ENCODE results near the gene SHISAL1.
A peak's percentile ranks its signal among the peaks of the same experiment; 100 is the strongest.

Gene SHISAL1

DNA sequence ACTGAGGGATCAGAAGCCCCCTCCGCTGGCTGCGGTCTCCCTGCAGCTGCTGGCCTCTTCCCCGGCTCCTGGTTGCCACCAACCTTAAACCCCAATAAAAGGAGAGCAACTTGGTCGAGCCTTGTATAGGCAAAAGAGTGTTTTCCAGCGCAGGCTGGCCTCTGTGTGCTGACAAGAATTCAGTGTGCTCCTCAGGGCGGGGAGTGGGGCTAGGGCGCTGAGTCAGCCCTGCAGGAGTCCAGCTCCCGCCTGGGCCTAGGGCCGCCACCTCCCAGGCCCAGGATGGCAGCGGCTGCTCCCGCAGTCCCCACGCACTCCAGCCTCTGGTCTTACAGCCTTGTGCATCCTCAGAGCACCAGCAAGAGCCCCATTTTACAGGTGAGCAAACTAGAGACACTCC lies at the start of gene SHISAL1:
TSS of gene SHISAL1 (minus strand) at position 186 of the 400 bp plus-strand sequence. CDS start 12,006 bp downstream, outside the sequence.
- no peak for DNase-seq

DNA sequence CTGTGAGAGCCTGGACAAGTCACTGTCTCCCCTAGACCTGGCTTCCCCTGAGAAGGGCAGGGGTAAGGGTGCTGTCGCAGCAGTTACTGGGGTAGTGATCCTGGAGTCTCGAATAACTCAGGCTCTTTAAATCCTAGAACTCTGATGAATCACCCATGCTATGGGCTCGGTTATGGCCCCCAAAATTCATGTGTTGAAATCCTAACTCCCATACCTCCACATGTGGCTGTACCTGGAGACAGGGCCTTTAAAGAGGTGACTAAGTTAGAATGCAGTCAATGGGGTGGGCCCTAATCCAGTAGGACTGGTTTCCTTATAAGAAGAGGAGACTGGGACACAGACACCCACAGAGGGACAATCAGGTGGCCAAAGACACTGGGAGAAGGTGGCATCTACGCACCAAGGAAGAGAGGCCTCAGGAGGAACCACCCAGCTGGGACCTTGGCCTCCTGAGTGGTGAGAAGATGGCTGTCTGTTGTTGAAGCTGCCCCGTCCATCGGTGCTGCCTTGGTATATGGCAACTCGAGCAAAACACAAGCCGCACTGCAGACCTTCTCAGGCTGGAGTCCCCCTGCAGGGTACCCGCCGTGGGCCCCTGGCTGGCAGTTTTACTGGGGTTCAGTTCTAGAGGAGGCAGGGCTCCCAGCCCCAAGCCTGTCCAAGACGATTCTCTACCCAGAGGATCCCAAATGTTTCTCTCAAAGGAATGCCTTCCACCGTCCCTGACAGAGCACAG lies 48.8 kb upstream of the SHISAL1 start:
- no peak for DNase-seq

DNA sequence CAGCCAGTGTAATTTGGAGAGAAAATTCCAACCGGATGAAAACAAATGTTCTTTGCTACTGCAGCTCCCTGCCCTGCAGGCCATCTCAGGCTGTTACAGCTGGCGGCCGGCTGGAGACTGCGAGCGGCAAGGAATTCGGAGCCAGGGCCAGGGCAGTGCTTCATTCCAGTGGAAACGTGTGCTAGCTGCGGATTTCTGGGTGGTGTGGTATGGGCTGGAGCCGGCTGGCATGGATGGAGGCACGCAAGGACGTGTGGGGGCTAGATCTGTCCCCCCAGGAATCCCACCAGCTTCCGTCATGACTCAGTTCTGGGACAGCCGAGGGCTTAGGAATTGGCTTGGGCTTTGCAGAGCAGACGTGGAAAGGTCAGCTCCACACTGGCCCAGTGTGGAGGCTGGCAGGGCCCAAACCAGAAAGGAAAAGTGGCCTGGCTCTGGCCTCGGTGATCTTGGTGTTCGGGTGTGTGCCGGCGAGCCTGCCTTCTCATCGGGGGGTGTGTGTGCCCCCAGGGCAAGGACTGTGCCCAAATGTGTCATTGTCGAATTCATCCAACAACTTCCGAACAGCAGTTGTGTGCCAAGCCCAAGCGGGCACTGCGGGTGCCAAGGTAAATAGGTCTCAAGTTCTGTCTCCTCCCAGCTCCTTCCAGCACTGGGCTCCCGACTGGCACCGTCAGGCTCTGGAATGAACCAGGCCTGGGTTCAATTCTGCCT lies 48.1 kb upstream of the SHISAL1 start:
- no peak for DNase-seq

DNA sequence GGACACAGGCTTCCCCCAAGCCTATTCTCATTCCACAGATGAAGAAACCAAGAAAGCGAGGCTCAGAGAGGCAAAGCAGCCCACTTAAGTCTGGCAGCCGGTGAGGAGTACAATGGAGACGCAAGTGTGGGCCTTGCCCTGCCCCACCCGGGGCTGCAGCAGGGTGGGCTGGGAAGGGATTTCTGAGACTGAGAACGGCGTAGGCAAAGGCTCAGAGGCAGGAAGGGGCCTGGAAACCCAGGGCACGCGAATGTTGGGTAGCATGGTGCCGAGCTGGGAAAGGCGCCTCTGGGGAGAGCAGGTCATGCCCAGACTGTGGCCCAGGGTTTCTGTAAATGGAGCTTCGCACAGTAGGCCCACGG lies 47.5 kb upstream of the SHISAL1 start:
- no peak for DNase-seq

DNA sequence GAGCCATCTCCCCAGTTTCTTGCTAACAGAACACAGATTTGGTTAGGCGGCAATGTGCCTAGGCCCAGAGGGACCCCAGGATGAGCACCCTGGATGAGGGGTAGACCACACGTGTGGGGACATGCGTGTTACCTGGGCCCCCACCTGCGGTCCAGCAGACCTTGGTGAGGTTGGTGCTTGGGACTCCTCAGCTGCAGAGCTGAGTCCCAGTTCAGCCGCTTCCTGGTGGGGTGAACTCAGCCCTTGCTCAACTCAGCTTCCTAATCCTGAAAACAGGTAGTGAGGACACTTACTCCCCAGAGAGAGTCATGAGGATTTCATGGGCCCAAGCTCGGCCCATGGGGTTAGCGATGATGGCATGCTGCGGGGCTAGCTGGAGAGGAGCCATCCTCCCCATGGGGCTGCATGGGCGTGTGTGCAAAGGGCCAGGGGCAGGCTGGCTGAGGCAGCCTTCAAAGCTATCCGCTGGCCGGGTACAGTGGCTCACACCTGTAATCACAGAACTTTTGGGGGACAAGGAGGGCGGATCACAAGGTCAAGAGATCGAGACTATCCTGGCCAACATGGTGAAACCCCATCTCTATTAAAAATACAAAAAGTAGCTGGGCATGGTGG lies 46.9 kb upstream of the SHISAL1 start:
- DNase-seq = no peak

DNA sequence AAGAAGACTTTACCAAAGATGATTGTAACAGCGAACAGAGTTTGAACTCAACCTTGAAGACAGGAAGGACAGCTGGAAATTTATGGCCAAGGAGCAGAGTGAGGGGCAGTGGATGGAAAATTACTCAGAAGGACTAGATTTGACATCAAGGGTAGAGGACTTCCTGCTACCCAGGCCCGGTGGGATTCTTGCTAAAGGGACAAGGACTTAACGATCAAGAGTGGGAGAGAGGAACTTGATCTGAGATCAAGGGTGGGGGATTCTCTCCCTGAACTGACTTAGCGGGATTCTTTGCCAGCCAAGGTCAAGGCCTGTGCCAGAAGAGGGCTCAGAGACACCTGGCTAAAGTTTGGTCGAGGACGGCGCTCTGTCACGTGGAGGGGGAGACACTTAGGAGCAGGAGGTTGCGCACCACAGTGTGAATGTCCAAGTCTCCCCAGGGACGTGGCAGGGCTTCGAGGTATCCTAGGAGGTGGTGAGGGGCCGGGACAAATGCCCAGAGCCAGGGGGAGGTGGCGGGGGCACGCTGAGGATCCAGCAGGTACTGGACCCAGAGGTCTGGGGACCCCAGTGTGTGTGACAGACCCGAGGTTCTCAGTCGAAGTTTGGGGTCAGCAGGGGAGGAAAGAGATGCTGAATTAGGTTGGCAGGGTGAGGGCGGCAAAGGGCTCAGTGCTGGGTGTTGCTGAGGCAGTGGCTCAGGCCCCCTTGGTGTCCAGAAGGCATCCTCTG lies 46.1 kb upstream of the SHISAL1 start:
- DNase-seq = no peak

DNA sequence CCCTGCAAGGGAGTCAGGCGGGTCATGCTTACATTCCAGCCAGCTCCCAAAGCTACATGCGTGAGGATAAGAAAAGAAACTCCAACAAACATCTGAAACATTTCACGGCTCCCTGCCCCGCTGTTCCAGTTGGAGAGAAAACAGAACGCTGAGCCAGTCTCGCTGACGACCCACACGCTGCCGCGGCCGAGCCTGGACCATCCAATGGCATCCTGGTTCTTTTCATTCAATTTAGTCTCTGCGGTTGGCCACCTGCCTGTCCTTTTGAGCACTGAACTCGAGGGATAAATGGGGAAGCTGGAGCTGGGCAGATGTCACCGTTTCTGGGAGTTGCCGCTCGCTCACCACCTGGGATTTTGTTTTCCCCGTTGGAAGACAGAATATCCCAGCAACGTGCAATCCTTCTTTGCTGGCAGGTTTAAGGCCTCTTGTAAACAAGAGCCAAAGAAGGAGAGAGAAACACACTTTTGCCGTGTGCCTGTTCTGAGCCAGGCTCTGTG lies 45.3 kb upstream of the SHISAL1 start:
- DNase-seq = peak; percentile 53

DNA sequence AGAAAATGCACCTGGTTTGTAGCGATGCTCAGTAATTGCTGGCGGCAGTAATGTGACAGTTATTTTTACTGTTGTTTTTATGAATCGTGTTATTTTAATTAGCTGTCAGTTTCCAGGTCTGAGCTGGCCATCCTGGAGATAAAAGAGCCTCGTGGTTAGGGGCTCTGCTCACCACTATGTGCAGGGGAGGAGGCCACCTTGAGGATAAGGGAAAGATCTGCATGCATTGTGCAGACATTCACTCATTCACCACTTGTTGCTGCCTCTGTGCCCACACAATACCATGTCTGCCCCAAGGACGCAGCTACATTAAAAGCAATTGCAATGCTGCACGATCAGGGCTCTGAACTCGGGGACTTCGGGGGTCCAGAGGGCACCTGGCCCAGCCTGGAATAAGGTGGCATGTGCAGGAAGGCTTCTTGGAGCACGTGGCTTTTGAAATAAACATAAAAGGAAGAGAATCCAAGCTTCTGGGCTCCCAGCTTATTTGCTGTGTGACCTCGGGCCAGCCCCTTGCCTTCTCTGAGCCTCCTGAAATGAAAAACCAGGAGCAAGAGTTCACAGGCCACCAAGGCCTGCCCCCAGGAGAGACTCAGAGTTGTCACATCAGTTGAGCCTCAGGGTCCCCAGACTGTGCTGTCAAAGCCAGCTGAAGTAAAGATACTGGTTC lies 44.7 kb upstream of the SHISAL1 start:
- no peak for DNase-seq

DNA sequence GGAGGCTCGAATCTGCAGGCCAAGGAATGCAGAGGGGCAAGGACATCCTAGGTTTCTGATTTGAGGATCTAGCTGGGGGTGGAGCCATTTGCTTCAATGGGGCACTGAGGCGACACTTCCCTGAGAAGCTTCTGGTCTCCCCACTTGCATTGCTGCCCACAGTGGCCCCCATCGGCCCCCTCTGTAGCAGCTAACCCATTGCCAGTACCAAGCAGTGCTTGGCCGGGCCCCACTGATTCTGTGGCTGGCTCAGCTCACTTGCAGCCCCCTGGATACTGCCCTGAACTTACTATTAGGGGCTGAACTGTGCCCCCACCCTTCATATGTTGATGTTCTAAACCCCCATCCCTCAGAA lies 42.9 kb upstream of the SHISAL1 start:
- no peak for DNase-seq

DNA sequence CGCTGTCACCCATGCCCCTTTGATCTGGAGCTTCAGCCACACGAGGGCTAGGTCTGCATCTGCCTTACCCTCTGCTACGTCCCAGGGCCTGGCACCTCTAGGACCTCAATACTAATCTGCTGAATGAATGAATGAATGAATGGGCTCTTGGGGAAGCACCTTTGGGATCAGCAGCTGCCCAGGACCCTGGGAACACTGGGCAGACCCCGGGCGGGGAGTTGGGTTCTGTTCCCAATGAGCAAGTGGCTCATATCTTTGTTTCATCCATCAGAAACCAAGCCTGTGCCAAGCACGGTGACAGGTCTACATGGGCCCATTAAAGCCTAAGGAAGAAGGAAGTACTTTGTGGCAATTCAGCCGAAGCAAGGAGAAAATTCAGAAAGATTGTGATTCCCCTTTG lies 41.5 kb upstream of the SHISAL1 start:
- DNase-seq = no peak

DNA sequence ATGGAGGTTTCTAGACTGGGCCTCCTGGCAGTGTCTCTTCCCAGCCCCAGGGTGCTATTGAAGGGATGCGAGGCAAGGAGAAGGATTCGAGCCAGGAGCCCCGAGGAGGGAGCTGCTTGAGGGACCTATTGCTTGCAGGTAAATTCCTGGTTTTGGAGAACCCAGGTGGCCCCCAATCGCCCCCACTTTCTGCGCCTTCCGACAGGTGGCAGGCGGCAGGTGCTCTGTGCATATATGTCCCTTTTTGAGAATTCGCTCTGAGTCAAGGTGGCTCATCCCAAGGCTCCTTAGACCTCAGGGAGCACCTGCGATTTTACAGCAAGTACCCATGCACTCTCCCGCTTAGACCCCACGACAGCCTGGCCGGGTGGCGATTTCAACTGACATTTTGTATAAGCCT lies 40.3 kb upstream of the SHISAL1 start:
- no peak for DNase-seq

DNA sequence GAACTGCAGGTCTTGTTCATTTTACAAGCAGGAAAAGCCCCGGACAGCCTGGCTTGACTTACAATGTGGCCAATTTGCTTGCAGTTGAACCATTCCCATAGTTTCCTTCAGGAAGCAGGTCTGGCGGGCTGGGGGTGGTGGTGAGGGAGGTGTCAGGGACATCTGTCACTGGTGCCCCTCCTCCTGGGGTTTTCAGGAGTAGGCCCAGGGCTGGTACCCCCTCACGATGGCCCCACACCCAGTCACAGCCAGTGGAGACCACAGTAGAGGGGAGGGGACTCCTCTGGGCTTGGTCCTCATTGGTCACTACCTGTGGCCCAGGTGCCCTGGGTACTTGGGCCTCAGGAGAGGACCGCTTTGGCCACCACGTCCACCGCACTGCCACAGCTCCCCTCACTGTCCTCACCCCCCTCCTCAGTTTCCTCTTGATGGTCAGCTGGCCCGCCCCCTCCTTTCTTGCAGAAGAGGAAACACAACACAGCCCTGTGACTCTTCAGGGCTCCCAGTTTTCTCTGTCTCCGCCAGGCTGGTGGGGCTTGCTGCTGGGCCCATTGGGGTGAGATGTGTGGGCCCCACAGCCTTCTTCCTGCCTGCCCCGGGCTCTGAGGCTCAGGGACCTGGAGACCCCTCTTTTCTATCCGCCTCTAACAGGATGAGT lies 39.8 kb upstream of the SHISAL1 start:
- DNase-seq = no peak

DNA sequence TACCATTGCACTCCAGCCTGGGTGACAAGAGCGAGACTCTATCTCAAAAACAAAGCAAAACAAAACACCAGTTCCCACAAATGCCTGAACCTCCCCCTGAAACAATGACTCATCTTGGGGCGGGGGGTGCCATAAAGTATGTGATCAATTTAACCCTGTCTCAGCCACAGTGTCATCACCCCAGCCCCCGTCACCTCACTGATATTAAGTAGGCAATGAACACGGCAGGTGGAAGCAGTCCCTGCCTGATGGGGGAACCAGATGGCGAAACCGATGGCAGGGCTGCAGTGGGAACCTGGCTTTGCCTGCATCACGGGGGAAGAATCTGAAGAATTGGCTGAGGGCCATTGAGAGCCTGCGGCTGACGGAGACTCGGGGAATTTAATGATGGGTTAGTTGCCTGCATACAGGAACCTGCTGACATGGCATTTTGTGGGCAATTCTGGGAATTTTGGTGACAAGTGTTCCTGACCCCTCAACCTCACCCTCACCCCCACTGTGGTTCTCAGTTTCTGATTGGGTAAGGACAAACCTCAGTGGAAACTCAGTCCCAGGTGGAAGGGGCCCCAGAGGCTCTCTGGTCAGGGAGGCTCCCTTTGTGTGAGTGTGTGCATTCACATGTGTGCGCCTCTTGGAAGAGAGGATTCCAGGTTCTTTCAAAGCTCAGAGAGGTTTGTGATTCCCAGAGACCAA lies 39.1 kb upstream of the SHISAL1 start:
- peak; percentile 92 for DNase-seq

DNA sequence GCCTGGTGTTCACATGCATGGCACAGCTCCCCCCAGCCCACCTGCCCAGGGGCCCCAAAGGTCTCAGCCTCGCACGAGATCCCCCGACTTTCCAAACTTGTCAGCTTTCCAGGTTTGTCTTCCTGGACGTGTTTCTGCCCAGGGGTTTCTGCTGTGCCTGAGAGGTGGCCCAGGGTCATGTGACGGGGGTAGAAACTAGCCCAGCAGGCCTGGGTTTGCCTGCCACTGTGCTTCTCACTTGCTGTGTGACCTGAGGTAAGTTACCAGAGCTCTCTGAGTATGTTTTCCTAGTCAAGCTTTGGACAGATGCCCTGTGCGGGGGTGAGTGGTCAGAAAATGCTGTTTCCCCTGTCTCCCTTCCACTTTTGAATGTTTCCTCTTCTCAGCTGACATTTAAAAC lies 38.3 kb upstream of the SHISAL1 start:
- no peak for DNase-seq

DNA sequence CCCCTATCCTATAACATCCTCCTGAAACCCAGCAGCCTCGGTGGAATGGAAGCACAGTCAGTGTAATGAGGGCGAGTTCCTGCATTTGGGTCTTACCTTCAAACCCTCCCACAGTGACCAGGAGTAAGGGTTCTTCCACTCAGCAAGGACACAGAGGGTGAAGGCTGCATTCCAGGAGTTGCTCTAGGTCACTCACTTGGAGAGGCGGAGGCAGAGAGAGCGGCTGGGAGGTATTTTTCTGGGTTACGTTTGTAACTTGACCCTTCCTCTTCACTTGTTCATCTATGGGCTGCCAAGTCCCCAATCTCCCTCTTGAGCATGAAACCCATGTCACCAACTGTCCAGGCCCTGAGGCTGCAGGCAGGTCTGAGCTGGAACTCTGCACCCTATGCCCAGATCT lies 36.8 kb upstream of the SHISAL1 start:
- DNase-seq = no peak

DNA sequence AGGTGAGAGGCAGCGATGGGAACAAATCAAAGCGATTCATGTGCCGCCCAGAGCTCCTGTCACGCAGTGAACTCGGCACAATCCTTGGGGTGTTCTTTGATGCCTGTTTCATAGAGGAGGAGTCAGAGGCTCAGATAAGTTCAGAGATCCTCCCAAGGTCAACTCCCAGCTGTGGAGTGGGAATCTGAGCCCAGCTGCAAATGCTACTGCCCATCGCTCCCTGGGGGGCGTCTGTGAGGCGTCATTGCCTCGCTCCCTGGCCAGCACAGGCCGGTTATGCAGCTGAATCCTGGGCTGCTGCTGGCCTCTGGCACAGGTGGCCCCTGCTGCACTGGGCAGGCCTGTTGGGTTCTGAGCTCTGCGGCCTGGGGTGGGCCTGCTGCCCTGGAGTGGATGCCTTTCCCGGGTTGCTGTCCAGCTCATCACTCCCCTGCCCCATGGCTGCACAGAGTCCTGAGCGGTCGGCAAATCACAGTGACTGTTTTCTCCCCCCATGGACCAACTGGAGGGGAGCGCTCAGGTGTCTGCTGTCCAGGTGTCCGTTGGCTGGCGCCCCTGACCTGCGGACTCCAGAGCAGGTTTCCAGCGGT lies 36.3 kb upstream of the SHISAL1 start:
- no peak for DNase-seq

DNA sequence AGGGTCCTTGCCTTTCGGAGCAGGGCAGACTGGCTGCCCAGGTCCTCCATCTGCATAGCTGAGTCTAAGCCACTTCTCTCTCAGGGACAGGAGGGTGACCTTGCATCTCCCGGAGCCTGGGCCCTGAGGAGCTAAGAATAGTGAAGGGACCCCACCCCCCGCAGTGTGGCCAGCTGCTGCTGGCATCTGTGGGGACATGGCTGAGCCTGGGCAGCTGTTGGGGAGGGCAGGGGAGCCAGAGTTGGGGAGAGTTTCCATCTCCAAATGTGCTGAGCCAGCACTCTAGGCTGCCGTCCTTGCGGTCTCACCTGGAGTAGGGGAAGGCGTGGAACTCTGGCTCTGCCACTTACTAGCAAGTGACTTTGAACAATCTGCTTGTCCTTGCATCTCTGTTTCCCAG lies 34.8 kb upstream of the SHISAL1 start:
- DNase-seq = no peak

DNA sequence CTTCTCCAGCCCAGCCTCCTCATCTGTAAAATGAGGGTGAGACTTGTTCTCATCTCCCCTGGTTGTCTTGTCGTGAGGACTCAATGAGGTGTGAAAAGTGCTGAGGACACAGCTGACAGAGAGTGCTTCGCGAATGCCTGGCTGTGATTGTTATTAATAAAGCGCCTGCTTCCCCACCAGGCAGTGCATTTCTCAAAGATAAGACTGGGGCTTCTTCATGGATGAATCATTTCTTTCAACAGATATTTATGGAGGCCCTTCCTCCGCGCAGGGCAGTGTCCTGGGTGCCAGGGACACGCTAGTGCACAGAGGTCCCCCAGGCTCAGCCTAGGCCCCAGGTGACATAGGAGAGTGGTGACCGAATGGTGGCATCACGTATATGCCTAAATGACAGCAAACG lies 34.3 kb upstream of the SHISAL1 start:
- peak; percentile 62 for DNase-seq

DNA sequence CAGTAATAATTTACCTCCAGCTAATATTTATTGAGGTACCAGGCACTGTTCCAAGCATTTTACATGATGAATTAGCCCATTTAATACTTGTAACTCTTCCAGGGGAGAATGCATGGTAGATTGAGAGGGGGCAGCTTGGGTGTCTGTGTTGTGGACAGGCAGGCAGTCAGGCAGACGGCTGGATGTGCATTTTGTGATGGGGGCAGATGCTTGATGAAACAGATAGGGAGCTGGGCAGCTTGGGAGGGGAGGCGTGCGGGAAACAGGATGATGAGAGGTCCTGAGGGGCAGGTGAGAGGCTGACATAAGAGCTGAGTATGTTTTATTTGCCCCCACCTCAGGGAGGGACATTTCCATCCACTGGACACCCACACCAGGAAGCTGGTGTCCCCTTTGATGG lies 33.1 kb upstream of the SHISAL1 start:
- DNase-seq = no peak

DNA sequence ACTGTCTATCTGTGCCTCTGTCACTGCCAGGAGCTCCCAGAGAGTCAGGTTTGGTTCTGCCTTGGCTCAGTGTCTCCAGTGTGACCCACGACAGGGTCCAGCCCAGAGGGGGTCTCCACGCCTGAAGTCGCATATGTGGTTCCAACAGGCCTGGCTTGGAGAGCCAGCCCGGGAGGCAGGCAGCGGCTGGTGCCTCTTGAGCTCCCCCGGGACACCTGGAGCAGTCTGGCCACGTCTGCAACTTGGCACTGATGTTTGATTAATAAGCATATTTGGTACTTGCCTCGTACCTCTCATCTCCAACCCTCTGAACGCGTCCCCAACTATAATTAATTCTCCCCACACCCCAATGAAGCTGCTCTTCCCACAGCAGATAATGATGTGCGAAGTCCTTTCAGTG lies 31.7 kb upstream of the SHISAL1 start:
- no peak for DNase-seq

DNA sequence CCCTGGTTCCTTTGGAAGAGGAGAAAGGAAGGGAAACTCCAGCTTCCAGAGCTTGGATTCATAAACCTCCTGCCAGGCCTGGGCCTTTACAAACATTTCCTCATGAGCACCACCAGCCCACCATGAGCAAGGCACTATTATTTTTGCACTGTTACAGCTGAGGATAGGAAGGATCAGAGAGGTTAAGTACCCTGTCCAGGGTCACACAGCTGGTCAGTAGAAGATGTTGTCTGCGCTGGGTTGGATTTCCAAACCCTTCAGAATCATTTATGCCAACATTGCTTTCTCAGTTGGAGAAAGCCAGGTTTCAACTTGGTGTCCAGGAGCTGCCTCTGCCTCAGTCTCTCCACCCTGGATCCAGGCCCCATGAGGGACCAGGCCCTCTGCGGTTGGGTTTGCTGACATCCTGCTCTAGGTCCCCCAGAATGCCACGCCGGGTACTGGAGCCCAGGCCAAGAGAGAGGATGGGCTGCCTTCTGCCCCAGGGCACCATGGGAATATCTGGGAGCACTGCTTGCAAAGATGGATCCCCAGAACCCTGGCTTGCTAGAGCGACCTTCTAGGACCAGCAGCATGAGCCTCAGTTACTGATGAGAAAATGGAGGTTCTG lies 29.7 kb upstream of the SHISAL1 start:
- no peak for DNase-seq
